HG02870 (cell line): ENCODE measurements around the gene FAM131C.
"Not testable (repeated sequence)": the region's sequence is repeated elsewhere in the genome, so short reads cannot be mapped to it uniquely, and the experiment has no call there.

Experiments used
- ATAC-seq: cut with Tn5 transposase; IDR thresholded peaks from one replicate; pipeline ENCODE4 v1.9.1; 2021; ENCODE audit warnings: mild to moderate bottlenecking, moderate library complexity; ENCODE audit not compliant: unreplicated experiment

Gene FAM131C

GRCh38 chr1:16041200-16041599, 32.3 kb downstream of the FAM131C start:
- no peak for ATAC-seq

- not testable (repeated sequence) for ATAC-seq
These were observed 33.6 kb downstream of the FAM131C start for GRCh38 chr1:16039871-16040270.

GRCh38 chr1:16038620-16038912, 34.9 kb downstream of the FAM131C start:
- ATAC-seq = no peak

DNA sequence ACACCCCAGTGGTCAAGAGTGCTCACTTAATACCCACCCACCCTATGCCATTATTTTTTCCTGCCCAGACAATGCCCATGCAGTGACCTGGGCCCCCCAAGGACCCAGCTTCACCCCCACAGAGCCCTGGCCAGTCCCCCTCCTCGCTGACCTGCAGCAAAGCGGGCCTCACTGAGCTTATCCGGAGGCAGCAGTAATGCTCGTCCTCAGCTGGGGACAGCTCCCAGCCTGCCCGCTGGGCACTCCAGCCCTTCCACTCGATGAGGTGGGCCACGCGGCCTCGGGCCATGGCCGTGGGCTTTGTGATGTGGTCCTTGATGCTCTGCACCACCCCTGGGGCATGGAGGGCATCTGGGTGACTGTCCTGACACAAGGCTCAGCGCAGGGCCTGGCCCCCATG, 37.0 kb downstream of the FAM131C start:
- not testable (repeated sequence) for ATAC-seq

DNA sequence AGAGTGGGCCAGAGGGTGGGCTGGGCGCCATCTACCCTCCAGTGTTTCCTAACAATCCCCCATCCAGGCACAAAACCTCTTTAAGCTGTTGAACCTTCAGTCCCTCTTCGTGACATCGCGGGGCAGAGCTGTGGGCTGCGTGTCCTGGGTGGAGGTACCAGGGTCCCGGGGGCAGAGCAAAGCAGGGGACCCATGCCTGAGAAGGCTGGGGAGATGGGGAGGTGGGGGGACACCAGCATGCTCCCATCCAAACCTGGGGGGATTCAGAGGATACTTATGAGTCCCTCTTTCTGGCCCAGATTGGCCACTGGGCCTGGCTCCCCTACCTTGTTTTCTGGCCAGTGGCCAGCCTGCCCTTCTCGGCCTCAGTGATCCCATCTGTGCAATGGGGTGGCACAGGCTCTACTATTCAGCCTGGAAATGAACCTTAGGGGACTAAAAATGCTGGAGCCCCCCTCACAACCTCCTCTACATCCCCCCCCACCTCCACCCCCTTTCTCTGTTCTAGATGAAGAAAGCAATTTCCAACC, 40.3 kb downstream of the FAM131C start:
- ATAC-seq = not testable (repeated sequence)

- ATAC-seq = no peak
These were observed 40.9 kb downstream of the FAM131C start for GRCh38 chr1:16032388-16033102.

DNA sequence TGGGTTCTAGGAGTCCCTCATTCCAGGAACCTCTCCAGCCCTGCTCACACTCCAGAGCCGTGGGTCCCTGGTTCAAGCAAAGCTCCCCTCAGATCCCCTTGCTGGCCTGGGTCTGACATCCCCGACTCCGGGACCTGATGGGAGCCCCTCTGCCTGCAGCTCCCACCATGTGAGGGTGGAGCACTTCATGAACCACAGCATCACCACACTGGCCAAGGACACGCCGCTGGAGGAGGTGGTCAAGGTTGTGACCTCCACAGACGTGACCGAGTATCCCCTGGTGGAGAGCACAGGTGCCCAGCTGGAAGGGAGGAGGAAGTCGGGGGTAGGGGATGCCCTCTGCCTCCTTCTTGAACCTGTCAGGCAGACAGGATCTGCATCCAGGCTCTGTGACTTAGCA, 41.9 kb downstream of the FAM131C start:
- ATAC-seq = no peak

DNA sequence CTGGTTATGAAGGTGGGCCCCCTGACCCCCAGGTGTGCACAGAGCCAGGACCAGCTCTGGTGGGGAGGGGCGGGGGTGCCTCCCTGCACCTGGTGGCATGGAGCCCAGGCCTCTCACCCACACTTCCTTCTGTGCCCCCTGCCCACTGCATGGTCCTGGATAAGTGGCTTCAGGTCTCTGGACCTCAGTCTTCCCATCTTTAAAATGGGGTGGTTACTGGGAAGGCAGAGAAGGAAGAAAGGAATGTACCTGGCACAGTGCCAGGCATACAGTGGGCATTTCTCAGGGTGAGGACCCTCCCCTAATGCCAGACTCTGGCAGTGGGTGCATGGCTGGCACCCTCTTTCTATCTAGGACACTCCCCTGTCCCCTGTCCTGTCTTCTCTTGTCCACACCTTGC, 44.2 kb downstream of the FAM131C start:
- no peak for ATAC-seq

DNA sequence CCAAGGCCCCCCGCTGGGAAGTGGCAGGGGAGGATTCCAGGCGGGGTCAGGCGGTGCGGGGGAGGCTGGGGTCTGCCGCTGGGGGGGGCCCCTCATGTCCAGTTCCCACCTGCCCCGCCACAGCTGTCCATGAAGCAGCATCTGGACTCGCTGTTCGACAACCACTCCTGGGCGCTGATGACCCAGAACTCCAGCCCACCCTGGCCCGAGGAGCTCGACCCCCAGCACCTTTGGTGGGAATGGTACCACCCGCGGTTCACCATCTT, 44.5 kb downstream of the FAM131C start:
- not testable (repeated sequence) for ATAC-seq

DNA sequence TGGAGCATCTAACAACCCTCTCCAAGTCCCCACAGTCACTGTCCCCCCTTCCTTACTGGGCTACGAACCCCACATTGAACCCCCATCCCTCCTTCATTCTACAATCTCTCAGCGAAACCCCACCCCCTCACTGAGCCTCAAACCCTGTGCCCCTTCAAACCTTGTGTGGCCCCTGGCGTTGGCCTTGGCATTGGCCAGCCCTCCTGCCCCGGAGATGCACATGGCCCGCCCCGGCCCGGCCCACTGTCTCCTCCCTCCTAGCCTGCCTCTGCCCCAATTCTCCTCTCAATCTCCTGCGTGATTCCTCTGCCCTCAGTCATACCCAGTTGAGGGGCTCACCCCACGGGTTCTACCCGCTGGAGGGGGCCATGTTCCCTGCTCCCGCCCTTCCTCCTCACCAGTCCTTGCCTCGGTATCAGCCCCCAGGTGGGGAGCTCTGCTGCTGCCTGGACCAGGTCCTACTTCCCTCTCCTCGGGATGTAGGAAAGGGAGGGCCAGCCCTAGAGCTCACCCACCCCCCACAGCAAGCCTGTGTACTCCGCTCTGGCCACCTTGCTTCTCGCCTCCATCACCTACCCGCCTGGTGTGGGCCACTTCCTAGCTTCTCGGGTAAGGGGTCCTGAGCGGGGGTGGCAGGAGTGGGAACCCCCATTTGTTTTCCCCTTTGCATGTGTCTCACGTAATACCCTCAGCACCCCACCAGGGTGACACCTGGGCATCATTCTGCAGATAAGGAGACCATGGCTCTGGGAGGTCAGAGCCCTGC, 45.0 kb downstream of the FAM131C start:
- no peak for ATAC-seq

DNA sequence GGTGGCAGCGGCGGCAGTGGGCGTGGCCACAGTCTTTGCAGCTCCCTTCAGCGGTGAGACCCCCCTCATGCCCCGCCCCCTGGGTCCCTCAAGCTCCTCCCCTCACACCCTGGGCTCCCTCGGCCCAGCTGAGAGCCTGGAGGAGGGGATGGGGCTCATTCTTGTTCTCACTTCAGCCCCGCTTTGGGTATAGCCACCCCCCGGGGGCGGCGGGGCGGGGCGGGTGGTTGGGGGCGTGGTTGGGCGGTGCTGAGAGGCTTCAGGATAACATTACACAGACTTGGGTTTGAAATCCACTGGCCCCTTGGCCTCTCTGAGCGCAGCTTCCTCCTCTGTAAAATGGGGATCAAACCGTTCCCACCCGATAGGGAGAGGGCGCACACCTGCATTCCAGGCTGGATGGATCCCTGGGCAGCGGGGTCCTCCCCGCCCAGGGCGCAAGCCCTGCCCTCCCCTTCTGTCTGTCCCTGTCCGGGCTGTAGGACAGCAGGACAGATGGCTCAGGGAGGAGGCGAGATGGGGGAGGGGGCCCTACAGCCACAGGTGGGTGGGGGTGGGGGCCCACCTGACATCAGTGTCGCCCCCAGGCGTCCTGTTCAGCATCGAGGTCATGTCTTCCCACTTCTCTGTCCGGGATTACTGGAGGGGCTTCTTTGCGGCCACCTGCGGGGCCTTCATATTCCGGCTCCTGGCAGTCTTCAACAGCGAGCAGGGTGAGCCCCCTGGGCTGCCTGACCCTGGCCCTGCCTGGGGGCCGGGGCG, 46.5 kb downstream of the FAM131C start:
- no peak for ATAC-seq

DNA sequence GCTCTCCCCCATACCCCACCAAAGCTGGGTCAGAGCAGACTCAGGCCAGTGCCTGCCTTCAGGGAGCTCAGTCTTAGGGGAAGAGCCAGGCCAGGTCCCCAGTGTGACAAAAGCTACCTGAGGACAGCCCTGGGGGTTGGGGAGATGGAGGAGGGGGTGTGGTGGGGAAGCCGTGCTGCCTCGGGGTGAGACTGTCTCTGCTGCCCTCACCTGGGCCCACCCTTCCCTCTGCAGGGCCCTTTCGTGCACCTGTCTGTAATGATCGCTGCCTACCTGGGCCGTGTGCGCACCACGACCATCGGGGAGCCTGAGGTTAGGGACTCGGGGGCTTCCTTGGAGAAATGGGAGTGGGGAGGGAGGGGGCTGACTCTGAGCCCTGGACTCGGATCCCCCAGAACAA, 47.1 kb downstream of the FAM131C start:
- not testable (repeated sequence) for ATAC-seq

DNA sequence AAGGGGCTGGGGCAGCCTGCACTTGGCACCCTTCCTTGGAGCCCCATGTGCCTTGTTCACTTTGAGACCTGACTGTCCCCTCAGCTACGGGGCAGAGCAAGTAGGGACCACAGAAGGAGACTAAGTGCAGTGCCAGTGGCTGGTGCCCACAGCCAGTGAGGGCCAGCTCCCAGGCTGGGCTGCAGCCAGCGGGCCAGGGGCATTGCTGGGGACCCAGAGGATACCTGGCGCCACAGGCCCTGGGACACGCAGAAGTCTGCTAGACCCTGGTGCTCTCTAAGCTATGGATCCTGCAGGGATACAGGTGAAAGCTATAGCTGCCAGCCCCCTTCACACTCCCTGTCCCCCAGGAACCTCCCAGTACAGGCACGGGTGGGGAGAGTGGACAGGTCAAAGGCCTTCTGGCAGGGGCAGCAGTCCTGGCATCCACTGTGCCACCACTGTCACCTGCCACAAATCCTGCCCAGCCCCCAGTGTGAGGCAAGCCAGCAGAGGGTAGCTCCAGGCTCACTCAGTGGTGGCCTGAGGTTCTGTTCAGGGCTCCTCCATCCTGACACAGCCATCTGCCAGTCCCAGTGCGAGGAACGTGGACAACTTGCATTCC, 50.3 kb downstream of the FAM131C start:
- no peak for ATAC-seq

GRCh38 chr1:16022393-16022792, 51.1 kb downstream of the FAM131C start:
- ATAC-seq = no peak

DNA sequence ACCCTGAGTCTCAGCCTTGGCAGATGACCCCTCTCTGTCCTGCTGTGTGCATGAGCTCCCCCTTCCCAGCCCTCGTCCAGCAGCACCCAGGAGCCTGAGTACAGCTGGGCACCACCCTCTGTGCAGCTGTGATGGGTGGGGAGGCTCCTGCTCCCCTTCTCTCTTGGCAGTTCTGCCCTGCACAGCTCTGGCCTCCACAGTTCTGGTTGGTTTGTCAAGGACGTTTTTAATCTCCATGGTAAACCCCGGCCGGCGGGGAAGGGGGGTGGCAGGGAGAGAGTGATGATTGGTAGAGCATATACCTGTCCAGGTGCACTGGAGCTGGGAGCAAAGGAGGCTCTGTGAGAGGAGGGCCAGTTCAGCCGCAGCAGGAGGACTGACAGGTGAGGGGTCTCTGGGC, 51.8 kb downstream of the FAM131C start, which contains the start of gene CLCNKA:
TSS of gene CLCNKA (plus strand) at position 356 of the 400 bp plus-strand sequence. CDS start 584 bp downstream, outside the sequence.
- no peak for ATAC-seq

- ATAC-seq = not testable (repeated sequence)
These were observed 52.6 kb downstream of the FAM131C start for GRCh38 chr1:16020878-16021277.

DNA sequence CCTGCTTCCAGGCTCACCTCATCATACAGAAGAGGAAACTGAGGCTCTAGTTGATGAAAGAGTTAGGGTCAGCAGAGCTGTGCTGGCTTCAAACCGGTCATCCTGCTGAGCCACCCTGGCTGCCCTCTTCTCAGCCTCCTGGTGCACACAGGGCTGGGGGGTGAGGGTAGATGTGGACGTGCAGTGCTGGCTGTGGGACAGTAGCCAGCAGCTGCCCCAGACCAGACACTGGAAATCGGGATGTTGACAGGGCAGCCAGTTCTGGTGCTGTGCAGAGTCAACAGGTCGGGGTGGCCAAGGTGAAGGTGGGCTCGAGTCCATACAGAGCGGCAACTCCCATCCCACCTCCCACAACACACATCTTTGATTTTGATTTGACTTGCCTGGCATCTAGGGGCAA, 53.1 kb downstream of the FAM131C start:
- ATAC-seq = no peak

DNA sequence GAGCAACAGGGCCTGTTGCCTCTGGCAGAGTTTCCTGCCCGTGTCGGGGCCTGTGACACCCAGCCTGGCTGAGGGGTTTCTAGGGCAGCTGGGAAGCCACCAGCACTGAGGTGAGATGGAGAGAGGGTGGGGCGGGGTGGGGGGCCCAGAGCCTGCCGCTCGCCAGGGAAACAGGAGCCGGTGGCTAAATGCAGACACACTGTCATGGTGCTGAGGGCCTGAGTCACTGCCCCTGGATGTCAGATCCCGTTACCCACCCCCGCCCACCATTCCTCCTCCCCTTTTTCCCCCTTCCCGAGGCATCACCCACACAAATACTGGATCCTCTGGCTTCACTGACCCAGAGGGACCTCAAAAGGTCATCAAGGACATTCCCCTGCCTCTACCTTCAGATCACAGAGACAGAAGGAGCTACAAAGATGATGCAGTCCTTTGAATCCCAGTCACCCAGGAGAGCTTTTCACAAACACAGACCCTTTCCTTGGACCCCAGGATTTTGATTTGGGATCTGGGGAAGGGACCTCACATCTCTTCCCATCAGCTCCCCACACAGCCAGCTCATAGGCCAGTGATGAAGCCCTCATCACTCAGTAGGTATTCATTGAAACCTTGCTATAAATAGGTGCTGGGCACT, 53.7 kb downstream of the FAM131C start:
- no peak for ATAC-seq

DNA sequence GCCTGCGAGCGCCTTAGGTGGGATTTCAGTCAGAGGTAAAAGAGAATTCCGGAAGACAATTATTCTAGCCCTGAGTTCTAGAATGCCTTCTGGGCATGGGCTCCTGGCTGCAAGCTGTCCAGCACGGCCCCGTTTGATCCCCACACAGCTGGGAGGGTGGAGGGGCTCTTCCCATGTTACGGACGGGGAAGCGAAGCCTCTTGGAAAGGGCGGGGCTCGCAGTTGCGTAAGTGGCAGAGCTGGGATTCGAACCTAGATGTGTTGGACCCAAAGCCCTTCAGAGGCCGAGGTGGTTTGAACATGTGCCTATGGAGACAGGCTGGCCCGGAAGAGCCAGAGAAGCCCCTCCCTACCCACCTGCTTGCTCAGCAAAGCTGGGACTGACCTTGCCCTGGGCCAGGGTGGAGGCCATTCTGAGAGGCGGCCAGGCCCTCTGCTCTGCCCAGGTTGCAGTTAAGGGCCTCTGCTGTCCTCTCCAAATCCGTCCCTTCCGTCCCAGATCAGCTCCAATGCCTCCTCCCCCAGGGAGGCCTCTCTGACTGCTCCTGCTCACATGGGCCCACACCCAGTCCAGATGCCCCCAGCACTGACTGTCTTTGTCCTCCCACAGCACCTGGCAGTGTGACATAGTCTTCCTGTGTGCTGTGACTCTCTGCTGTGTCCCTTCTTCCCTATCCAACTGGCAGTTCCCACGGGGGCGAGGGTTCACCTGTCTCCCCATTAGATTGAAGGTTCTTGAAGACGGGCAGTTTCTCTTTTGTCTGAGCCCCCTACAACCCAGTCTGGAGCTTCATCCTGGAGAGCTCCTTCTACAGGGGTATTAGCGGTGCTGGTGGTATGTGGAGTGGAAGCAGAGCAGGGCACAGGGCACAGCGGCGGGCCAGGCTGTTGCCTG, 54.5 kb downstream of the FAM131C start:
- no peak for ATAC-seq

- no peak for ATAC-seq
These were observed 55.1 kb downstream of the FAM131C start for GRCh38 chr1:16018308-16018707.
